GM21360 (cell line): ENCODE measurements around the gene GABPA.

Experiments
- ATAC-seq: cut with Tn5 transposase; IDR thresholded peaks from one replicate; pipeline ENCODE4 v1.9.1; 2021; ENCODE audit warnings: mild to moderate bottlenecking, moderate library complexity; ENCODE audit not compliant: unreplicated experiment

GABPA gene

DNA sequence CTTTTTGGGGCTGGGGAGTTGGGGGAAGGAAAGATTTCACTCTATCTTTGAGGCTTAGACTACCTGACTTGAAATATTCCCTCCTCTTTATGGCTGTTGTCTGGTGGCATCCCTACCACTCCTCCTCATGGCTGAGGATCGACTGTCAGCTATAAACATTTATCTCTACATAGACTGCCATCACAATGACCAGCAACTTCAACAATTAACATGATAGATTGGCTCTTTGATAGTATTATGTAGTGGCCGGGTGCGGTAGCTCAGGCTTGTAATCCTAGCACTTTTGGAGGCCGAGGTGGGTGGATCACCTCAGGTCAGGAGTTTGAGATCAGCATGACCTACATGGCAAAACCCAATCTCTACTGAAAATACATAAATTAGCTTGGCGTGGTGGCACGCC lies 72.4 kb downstream of the GABPA start:
- ATAC-seq = no peak

DNA sequence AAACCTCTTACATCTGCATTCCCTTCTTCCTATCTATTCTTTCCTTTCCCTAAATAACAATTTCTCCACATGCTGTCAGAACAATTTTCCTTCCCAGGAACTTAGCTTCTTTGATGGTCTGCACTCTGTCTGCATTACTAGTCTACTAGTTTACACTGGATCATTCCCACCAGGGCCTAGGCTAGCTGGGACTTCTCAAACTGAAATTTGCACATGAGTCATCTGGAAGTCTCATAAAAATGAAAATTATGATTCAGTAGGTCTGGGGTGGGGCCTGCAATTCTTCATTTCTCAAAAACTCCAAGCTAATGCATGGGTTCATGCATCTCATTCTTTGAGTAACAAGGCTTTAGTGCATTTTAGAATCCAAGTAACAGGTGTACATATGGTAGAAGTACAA lies 74.2 kb downstream of the GABPA start:
- ATAC-seq = no peak

DNA sequence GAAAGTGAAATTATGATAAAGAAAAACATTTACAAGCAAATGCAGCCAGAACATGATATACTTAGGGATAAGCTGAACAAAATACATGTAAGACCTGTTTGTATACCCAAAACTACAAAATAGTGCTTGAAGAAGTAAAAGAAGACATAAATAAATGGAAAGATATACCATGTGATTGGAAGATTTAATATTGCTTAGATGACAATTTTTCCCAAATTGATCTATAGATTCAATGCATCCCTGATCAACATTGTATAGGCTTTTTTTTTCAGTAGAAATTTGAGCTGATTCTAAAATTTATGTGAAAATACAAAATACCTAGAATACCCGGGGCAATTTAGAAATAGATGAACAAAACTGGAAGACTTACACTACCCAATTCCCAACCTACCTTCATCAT lies 76.4 kb downstream of the GABPA start:
- no peak for ATAC-seq

DNA sequence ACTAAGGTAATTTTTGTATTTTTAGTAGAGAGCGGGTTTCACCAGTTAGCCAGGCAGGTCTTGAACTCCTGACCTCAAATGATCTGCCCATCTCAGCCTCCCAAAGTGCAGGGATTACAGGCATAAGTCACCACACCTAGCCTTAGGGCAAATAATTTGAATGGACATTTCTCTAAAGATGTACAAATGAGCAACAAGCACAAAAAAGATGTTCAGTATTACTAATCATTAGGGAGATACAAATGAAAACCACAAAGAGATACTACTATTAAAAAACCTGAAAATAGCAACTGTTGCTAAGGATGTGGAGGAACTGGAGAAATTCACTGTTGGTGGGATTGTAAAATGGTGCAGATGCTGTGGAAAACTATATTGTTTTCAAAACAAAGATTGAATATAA lies 79.1 kb downstream of the GABPA start:
- ATAC-seq = no peak

DNA sequence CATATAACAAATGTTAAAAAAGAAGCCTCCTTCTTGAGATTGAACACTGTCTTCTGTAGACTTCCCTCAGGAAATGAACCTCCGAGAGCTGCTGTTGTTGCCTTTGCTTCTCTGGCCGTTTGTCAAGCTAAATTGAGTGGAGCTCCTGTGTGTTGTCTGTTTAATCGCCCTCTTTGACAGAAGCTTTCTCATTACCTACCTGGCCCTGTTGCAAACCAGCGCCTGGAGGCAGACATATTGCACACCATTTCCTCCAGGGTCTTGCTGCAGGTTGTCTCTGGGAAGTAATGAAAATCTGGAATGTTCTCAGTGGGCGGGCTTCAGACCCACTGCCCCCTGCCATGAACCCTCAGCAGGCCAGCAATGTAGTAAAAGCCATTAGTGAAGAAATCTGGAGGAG lies 83.3 kb downstream of the GABPA start:
- no peak for ATAC-seq

DNA sequence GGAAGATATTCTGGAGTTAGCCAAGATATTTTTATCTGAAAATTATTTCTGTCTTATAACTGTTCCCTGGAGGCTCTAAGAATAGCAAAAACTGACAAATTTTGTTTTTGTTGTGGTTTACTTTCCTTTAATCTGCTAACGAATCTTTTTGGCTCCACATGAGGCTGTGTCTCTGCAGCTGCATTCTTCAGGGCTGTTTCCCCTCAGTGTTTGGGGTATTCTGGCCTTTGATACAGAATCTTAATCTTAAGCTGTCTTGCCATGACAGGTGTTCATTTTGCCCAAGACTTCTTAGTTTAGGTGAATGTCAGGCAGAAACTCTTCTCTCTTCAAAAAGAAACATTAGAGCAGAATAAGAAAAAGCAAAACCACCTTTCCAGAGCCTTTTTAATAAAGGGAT lies 83.8 kb downstream of the GABPA start:
- no peak for ATAC-seq
